K562 treated with DMSO at 1 percent for 4 hours (cell line): ENCODE data around the gene NADK2. TPM values are rescaled to one million over a fixed set of nuclear protein-coding genes. Genes with fewer than 3 reads are reported as not detected.

Experiments used
- total RNA-seq: library from RNA; unstranded; fragments of 300-600 nt; gene quantifications from 2 replicates; pipeline ENCODE4 v1.2.3, GENCODE V29; 2022; ENCODE audit not compliant: insufficient read depth

The NADK2 gene, protein sequence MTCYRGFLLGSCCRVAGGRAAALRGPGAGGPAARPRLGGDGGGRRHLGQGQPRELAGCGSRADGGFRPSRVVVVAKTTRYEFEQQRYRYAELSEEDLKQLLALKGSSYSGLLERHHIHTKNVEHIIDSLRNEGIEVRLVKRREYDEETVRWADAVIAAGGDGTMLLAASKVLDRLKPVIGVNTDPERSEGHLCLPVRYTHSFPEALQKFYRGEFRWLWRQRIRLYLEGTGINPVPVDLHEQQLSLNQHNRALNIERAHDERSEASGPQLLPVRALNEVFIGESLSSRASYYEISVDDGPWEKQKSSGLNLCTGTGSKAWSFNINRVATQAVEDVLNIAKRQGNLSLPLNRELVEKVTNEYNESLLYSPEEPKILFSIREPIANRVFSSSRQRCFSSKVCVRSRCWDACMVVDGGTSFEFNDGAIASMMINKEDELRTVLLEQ
- 10.3 and 13.5 TPM in 2 replicates for total RNA-seq

DNA sequence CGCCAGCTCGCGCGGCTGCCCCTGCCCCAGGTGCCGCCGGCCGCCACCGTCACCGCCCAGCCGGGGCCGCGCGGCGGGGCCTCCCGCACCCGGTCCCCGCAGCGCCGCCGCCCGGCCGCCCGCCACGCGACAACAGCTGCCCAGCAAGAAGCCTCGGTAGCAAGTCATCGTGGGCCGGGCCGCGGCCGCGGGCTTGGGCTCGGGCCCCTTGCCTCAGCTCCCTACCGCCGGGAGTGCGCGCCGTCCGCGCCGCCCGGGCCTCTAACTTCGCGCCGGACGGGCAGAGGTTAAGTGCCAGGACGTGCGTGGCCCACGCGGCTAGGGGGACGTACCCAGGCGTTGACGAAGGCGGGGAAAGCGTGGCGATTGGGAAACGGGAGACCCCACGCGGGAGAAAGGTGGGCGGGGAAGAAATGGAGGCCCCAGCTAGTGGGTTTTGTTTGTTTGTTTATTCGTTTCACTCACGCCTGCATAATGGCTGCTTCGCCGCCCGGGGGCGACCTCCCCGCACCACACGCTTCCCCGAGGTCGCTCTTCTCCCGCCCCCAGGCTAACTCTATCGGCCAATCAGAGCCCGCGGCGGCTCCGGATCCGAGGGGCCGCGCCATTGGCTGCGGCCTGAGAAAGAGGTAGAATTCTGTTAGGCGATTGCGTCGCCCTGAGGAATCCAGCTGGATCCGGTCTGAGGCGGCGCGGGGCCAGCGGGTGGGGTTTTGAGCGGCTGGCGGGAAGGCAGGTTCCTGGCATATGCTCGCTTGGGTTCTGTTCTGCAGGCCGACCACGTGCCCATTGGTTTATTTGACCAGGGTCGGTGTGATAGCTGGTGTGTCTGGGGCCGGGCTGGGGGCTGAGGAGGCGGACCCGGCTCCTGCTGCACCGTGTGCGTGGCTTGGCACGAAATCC lies at the start of gene NADK2:
NADK2 (minus strand) TSS at position 295 of the 903 bp plus-strand sequence; CDS start at position 168, 127 bp downstream.

GRCh38 chr5:36151434-36152323 lies 90.0 kb downstream of the NADK2 start, which contains the start of the genes LMBRD2 and SKP2:
TSS of gene LMBRD2 (minus strand) at chr5:36151887. CDS start at chr5:36143349, 8,538 bp downstream.
TSS of gene SKP2 (plus strand) at chr5:36152111. CDS start at chr5:36152263, 152 bp downstream.

Other genes starting within 250 kb of the NADK2 start
- not detected in 2 replicates for gene UGT3A2, start 175.0 kb downstream of the NADK2 start, total RNA-seq
- gene LMBRD2, start 90.0 kb downstream of the NADK2 start, total RNA-seq, result 4.0 and 4.9 TPM in 2 replicates
- 23.5 and 28.9 TPM in 2 replicates for gene SKP2, start 89.8 kb downstream of the NADK2 start, total RNA-seq
- gene RANBP3L, start 60.0 kb upstream of the NADK2 start, total RNA-seq, result not detected in 2 replicates